HG03571 (cell line): Measurements from ENCODE around the gene SERPINB5.
"Not testable (repeated sequence)": the region's sequence is repeated elsewhere in the genome, so short reads cannot be mapped to it uniquely, and the experiment has no call there.

Experiments used
- ATAC-seq: cut with Tn5 transposase; IDR thresholded peaks from one replicate; pipeline ENCODE4 v1.9.1; 2021; ENCODE audit not compliant: unreplicated experiment

The SERPINB5 gene

GRCh38 chr18:63476668-63477067 is at the start of gene SERPINB5:
SERPINB5 (plus strand) TSS chr18:63476958; CDS start chr18:63484429, 7,471 bp downstream.
- no peak for ATAC-seq

- ATAC-seq: no peak
Measured at GRCh38 chr18:63427558-63427957, 49.2 kb upstream of the SERPINB5 start.

- no peak for ATAC-seq
Measured at GRCh38 chr18:63430526-63430925, 46.2 kb upstream of the SERPINB5 start.

GRCh38 chr18:63431180-63431579 is 45.6 kb upstream of the SERPINB5 start:
- no peak for ATAC-seq

GRCh38 chr18:63433334-63433866 is 43.4 kb upstream of the SERPINB5 start:
- no peak for ATAC-seq

GRCh38 chr18:63438181-63438580 is 38.6 kb upstream of the SERPINB5 start:
- no peak for ATAC-seq

GRCh38 chr18:63439334-63439733 is 37.4 kb upstream of the SERPINB5 start:
- no peak for ATAC-seq

- ATAC-seq: no peak
Measured at GRCh38 chr18:63440219-63440618, 36.5 kb upstream of the SERPINB5 start.

- no peak for ATAC-seq
Measured at GRCh38 chr18:63440881-63441280, 35.9 kb upstream of the SERPINB5 start.

- ATAC-seq: no peak
Measured at GRCh38 chr18:63443829-63444228, 32.9 kb upstream of the SERPINB5 start.

- no peak for ATAC-seq
Measured at GRCh38 chr18:63444580-63444979, 32.2 kb upstream of the SERPINB5 start.

GRCh38 chr18:63445037-63445436 is 31.7 kb upstream of the SERPINB5 start:
- no peak for ATAC-seq

GRCh38 chr18:63446266-63446665 is 30.5 kb upstream of the SERPINB5 start:
- ATAC-seq: no peak

GRCh38 chr18:63447066-63447465 is 29.7 kb upstream of the SERPINB5 start:
- no peak for ATAC-seq

GRCh38 chr18:63449426-63449825 is 27.3 kb upstream of the SERPINB5 start:
- no peak for ATAC-seq

- no peak for ATAC-seq
Measured at GRCh38 chr18:63451799-63452660, 24.7 kb upstream of the SERPINB5 start.

- not testable (repeated sequence) for ATAC-seq
Measured at GRCh38 chr18:63452751-63453150, 24.0 kb upstream of the SERPINB5 start.

GRCh38 chr18:63454497-63454896 is 22.3 kb upstream of the SERPINB5 start:
- ATAC-seq: no peak

GRCh38 chr18:63457977-63458376 is 18.8 kb upstream of the SERPINB5 start:
- ATAC-seq: no peak

GRCh38 chr18:63460414-63460813 is 16.3 kb upstream of the SERPINB5 start:
- no peak for ATAC-seq

GRCh38 chr18:63464434-63464833 is 12.3 kb upstream of the SERPINB5 start:
- no peak for ATAC-seq

GRCh38 chr18:63465059-63465458 is 11.7 kb upstream of the SERPINB5 start:
- no peak for ATAC-seq

- ATAC-seq: no peak
Measured at GRCh38 chr18:63467699-63468098, 9.1 kb upstream of the SERPINB5 start.
